Keratinocyte (primary cell): ENCODE measurements around the gene TEX19. TPM values are rescaled to one million over a fixed set of nuclear protein-coding genes. Genes with fewer than 3 reads are reported as not detected.

ENCODE experiments used
- DNase-seq: peaks from one replicate; pipeline ENCODE4 v3.0.0-alpha.2; 2011; ENCODE audit warnings: low read depth, missing footprints, low spot score
- FAIRE-seq: peaks from 2 replicates; lab custom pipeline; 2011; peaks lifted over from hg19 to GRCh38; lab: Jason Lieb, UNC
- H2AFZ ChIP-seq: 2 replicates; pipeline ENCODE4 v1.6.0; 2012; ENCODE audit warnings: low read length, control low read depth, inconsistent platforms; ENCODE audit not compliant: control insufficient read depth
- H3K27ac ChIP-seq: 2 replicates; pipeline ENCODE4 v1.5.1; 2011; ENCODE audit warnings: low read length; ENCODE audit not compliant: control insufficient read depth, insufficient read depth
- H3K27me3 ChIP-seq: 3 replicates; pipeline ENCODE4 v1.6.0; 2011; ENCODE audit warnings: low read length; ENCODE audit not compliant: control insufficient read depth, insufficient read depth; ENCODE audit errors: extremely low read depth
- H3K36me3 ChIP-seq, 2 experiments: 2 replicates in 1 of 2; 3 replicates in 1 of 2; pipeline ENCODE4 v1.5.1; 2011; ENCODE audit warnings: low read length in 2 of 2, mild to moderate bottlenecking in 1 of 2; ENCODE audit not compliant: control insufficient read depth in 2 of 2, insufficient read depth in 2 of 2; ENCODE audit errors: extremely low read depth in 1 of 2
- H3K4me1 ChIP-seq: 3 replicates; pipeline ENCODE4 v1.5.1; 2011; ENCODE audit warnings: low read length; ENCODE audit not compliant: control insufficient read depth, insufficient read depth; ENCODE audit errors: extremely low read depth
- H3K4me2 ChIP-seq: 3 replicates; pipeline ENCODE4 v1.6.0; 2011; ENCODE audit warnings: low read depth, low read length; ENCODE audit not compliant: control insufficient read depth, insufficient read depth; ENCODE audit errors: extremely low read depth
- H3K4me3 ChIP-seq, 3 experiments: fragments of 200-600 bp in 1 of 3; sonication (generic) in 1 of 3; 2 replicates in 2 of 3; 3 replicates in 1 of 3; pipeline ENCODE4 v1.5.1; 2011 to 2016; ENCODE audit warnings: low read length in 3 of 3, mild to moderate bottlenecking in 3 of 3, control low read depth in 2 of 3, inconsistent platforms in 1 of 3, low read depth in 1 of 3, mixed read lengths in 1 of 3, mixed run types in 1 of 3, moderate library complexity in 1 of 3; ENCODE audit not compliant: control insufficient read depth in 2 of 3, insufficient read depth in 2 of 3; ENCODE audit errors: extremely low read depth in 1 of 3
- H3K79me2 ChIP-seq: 2 replicates; pipeline ENCODE4 v1.6.0; 2012; ENCODE audit warnings: low read length; ENCODE audit not compliant: control insufficient read depth, insufficient read depth
- H3K9ac ChIP-seq: 3 replicates; pipeline ENCODE4 v1.6.0; 2011; ENCODE audit warnings: low read length; ENCODE audit not compliant: control insufficient read depth, insufficient read depth; ENCODE audit errors: extremely low read depth
- H3K9me1 ChIP-seq: 3 replicates; pipeline ENCODE4 v1.6.0; 2011; ENCODE audit warnings: low read length; ENCODE audit not compliant: control insufficient read depth, insufficient read depth; ENCODE audit errors: extremely low read depth
- H3K9me3 ChIP-seq: 2 replicates; pipeline ENCODE4 v1.5.1; 2012; ENCODE audit warnings: low read depth, low read length; ENCODE audit not compliant: control insufficient read depth
- H4K20me1 ChIP-seq: 3 replicates; pipeline ENCODE4 v1.6.0; 2011; ENCODE audit warnings: low read length; ENCODE audit not compliant: control insufficient read depth, insufficient read depth; ENCODE audit errors: extremely low read depth
- CTCF ChIP-seq, 3 experiments: IDR thresholded peaks in 1 of 3; conservative IDR thresholded peaks in 1 of 3; optimal IDR thresholded peaks in 1 of 3; 2 replicates in 2 of 3; 3 replicates in 1 of 3; pipeline versions ENCODE3 to v1.5.1; 2011; ENCODE audit warnings: low read length in 3 of 3, mild to moderate bottlenecking in 3 of 3, moderate library complexity in 2 of 3, control low read depth in 1 of 3, inconsistent platforms in 1 of 3; ENCODE audit not compliant: insufficient read depth in 2 of 3; ENCODE audit errors: extremely low read depth in 1 of 3
- EZH2 ChIP-seq: IDR thresholded peaks from one replicate; pipeline ENCODE4 v1.6.1; 2012; ENCODE audit warnings: inconsistent platforms, mild to moderate bottlenecking, low read length, moderate library complexity
- dilution Hi-C: fragments of 300-500 bp; cut with MboI; formaldehyde crosslinking; loops from one replicate; pipeline ENCODE4 v1.7.0; 2020; ENCODE audit warnings: low sequenced_read_pairs; ENCODE audit not compliant: extremely low pct_ligation_motif_present
- polyA plus RNA-seq, 5 experiments: library from polyadenylated mRNA; depleted of rRNA in 3 of 5; stranded (reverse) in 3 of 5; stranded (forward) in 1 of 5; unstranded in 1 of 5; fragments of >200 nt; gene quantifications; 1 replicate in 1 of 5; 2 replicates in 3 of 5; 3 replicates in 1 of 5; pipeline versions ENCODE4 v1.2.1 to v1.2.3, GENCODE V29; 2011 to 2012; ENCODE audit warnings: missing spikeins in 2 of 5, low read depth in 1 of 5, low replicate concordance in 1 of 5

The TEX19 gene
- polyA plus RNA-seq, 1 donor (not counting 4 experiments of a cell fraction or from before 2014, with no cell fraction given): not detected

- Histone ChIP-seq H3K9ac (no peak overlapping the region), H3K4me3 (no peak overlapping the region), H2AFZ (no peak overlapping the region), H3K27me3 (peaks cover 26% of the 10 kb centered on the region), H3K27ac (no peak overlapping the region), H4K20me1 (peaks cover 3% of the 10 kb centered on the region), H3K4me2 (no peak overlapping the region), H3K9me3 (no peaks in the 10 kb centered on the region), H3K9me1 (peaks cover 2% of the 10 kb centered on the region), H3K4me1 (peaks cover 13% of the 10 kb centered on the region), H3K36me3 (no peaks in the 10 kb centered on the region), H3K79me2 (no peaks in the 10 kb centered on the region)
- DNase-seq: no peak
- no peak for TF ChIP-seq EZH2
- TF ChIP-seq CTCF (optimal IDR thresholded peaks at IDR 0.05 in 1 of 3, IDR thresholded peaks at IDR 0.05 in 1 of 3, conservative IDR thresholded peaks at IDR 0.05 in 1 of 3; ENCODE audit: extremely low read depth in 1 of 3, insufficient read depth in 2 of 3, low read length in 3 of 3): no peak
- no peak for FAIRE-seq
- dilution Hi-C loops: no loop called here
Observed at GRCh38 chr17:82324566-82325285, 34.3 kb upstream of the TEX19 start.

- Histone ChIP-seq H3K27ac (no peak overlapping the region), H2AFZ (no peak overlapping the region), H3K4me3 (no peak overlapping the region), H3K9me3 (no peaks in the 10 kb centered on the region), H3K4me1 (peaks cover 13% of the 10 kb centered on the region), H3K79me2 (no peaks in the 10 kb centered on the region), H3K9ac (no peak overlapping the region), H3K27me3 (peaks cover 29% of the 10 kb centered on the region), H3K36me3 (no peaks in the 10 kb centered on the region), H3K4me2 (no peak overlapping the region), H3K9me1 (peaks cover 2% of the 10 kb centered on the region), H4K20me1 (peaks cover 3% of the 10 kb centered on the region)
- DNase-seq: no peak
- TF ChIP-seq EZH2 (no peak), CTCF (optimal IDR thresholded peaks at IDR 0.05 in 1 of 3, IDR thresholded peaks at IDR 0.05 in 1 of 3, conservative IDR thresholded peaks at IDR 0.05 in 1 of 3; ENCODE audit: extremely low read depth in 1 of 3, insufficient read depth in 2 of 3, low read length in 3 of 3) (no peak)
- FAIRE-seq: no peak
- dilution Hi-C loops: no loop called here
Observed at GRCh38 chr17:82325286-82326180, 33.5 kb upstream of the TEX19 start.
